ENCODE measurements around the gene TRAPPC10.
A peak's percentile ranks its signal among the peaks of the same experiment; 100 is the strongest.

TRAPPC10 gene

GRCh38 chr21:44043613-44044012, 31.5 kb downstream of the TRAPPC10 start:
- no peak for DNase-seq

- no peak for DNase-seq
Measured at GRCh38 chr21:44046734-44047133, 34.6 kb downstream of the TRAPPC10 start.

GRCh38 chr21:44047996-44048560, 36.0 kb downstream of the TRAPPC10 start:
- DNase-seq, result no peak

GRCh38 chr21:44049182-44049581, 37.1 kb downstream of the TRAPPC10 start:
- DNase-seq, result no peak

GRCh38 chr21:44049606-44050005, 37.5 kb downstream of the TRAPPC10 start:
- no peak for DNase-seq

- DNase-seq, result no peak
Measured at GRCh38 chr21:44050276-44050675, 38.2 kb downstream of the TRAPPC10 start.

GRCh38 chr21:44051462-44051941, 39.4 kb downstream of the TRAPPC10 start:
- no peak for DNase-seq

GRCh38 chr21:44052071-44052829, 40.1 kb downstream of the TRAPPC10 start:
- DNase-seq, result no peak

GRCh38 chr21:44052830-44053226, 40.7 kb downstream of the TRAPPC10 start:
- no peak for DNase-seq

- no peak for DNase-seq
Measured at GRCh38 chr21:44053567-44053966, 41.5 kb downstream of the TRAPPC10 start.

GRCh38 chr21:44054710-44055109, 42.6 kb downstream of the TRAPPC10 start:
- DNase-seq, result no peak

- no peak for DNase-seq
Measured at GRCh38 chr21:44057055-44057454, 44.9 kb downstream of the TRAPPC10 start.

- DNase-seq, result no peak
Measured at GRCh38 chr21:44057960-44058651, 46.0 kb downstream of the TRAPPC10 start.

GRCh38 chr21:44058652-44058964, 46.5 kb downstream of the TRAPPC10 start:
- no peak for DNase-seq

GRCh38 chr21:44058981-44059380, 46.9 kb downstream of the TRAPPC10 start:
- no peak for DNase-seq

- no peak for DNase-seq
Measured at GRCh38 chr21:44059710-44060109, 47.6 kb downstream of the TRAPPC10 start.

GRCh38 chr21:44062380-44062779, 50.3 kb downstream of the TRAPPC10 start:
- DNase-seq, result no peak

- DNase-seq, result no peak
Measured at GRCh38 chr21:44063151-44063912, 51.2 kb downstream of the TRAPPC10 start.

GRCh38 chr21:44064852-44065403, 52.8 kb downstream of the TRAPPC10 start:
- DNase-seq, result no peak

GRCh38 chr21:44065428-44065827, 53.3 kb downstream of the TRAPPC10 start:
- DNase-seq, result peak; percentile 75

GRCh38 chr21:44066116-44066515, 54.0 kb downstream of the TRAPPC10 start:
- no peak for DNase-seq

GRCh38 chr21:44067011-44067839, 55.1 kb downstream of the TRAPPC10 start:
- DNase-seq, result no peak

Measured in activated CD8-positive, alpha-beta memory T cell treated with anti-CD3 and anti-CD28 coated beads, Interleukin-2, amount 50 U/mL, for 4 hours (primary cell).